ENCODE results near the gene NRP2. TPM values are rescaled to one million over a fixed set of nuclear protein-coding genes. Genes with fewer than 3 reads are reported as not detected.

NRP2 gene
- total and polyA plus RNA-seq, 2 of the 13 experiments (the other 11 are each of a cell fraction or from before 2014, with no cell fraction given): 0.65 to 1.4 TPM

GRCh38 chr2:205751569-205752031, 69.3 kb downstream of the NRP2 start:
- 57% methylated on average over 5 of the region's 5 CpGs for WGBS (ENCODE audit: low lambda C conversion rate)
- Histone ChIP-seq H3K4me3 (replicated peaks in 1 of 3; ENCODE audit: insufficient read depth in 1 of 3, low read depth in 2 of 3, low read length in 3 of 3) (no peak overlapping the region), H4K20me1 (ENCODE audit: insufficient read depth, low read length) (no peaks in the 10 kb centered on the region), H3K27ac (ENCODE audit: extremely low read length, insufficient read depth, low read length) (no peak overlapping the region), H3K36me3 (replicated peaks in 1 of 2; ENCODE audit: control insufficient read depth in 1 of 2, insufficient read depth in 2 of 2, low read length in 2 of 2) (no peaks in the 10 kb centered on the region), H3K4me1 (ENCODE audit: insufficient read depth, low read length) (peaks cover 8% of the 10 kb centered on the region), H3K9me3 (ENCODE audit: low read length) (no peaks in the 10 kb centered on the region), H3K9ac (ENCODE audit: insufficient read depth, low read depth, low read length) (no peak overlapping the region), H2AFZ (ENCODE audit: low read length) (no peak overlapping the region), H3K4me2 (ENCODE audit: low read depth, low read length) (no peak overlapping the region), H3K27me3 (ENCODE audit: control insufficient read depth in 1 of 2, insufficient read depth in 2 of 2, low read length in 2 of 2) (peaks cover 0 to 3% of the 10 kb centered on the region in 2 experiments; a peak in 1 of 5 replicates), H3K79me2 (ENCODE audit: insufficient read depth, low read length) (no peaks in the 10 kb centered on the region)
- TF ChIP-seq FOXM1 (CRISPR knock-in tag; IDR thresholded peaks at IDR 0.05) (no peak), HOXA7 (CRISPR knock-in tag; IDR thresholded peaks at IDR 0.05) (no peak), AFF4 (CRISPR knock-in tag; IDR thresholded peaks at IDR 0.05) (no peak), ZNF180 (CRISPR knock-in tag; IDR thresholded peaks at IDR 0.05; ENCODE audit: borderline replicate concordance, low read depth) (no peak), AHR (CRISPR knock-in tag; IDR thresholded peaks at IDR 0.05) (no peak), ZNF782 (CRISPR knock-in tag; IDR thresholded peaks at IDR 0.05; ENCODE audit: borderline replicate concordance) (no peak), ZNF354B (CRISPR knock-in tag; IDR thresholded peaks at IDR 0.05) (no peak), SCMH1 (CRISPR knock-in tag; IDR thresholded peaks at IDR 0.05; ENCODE audit: borderline replicate concordance) (no peak), ZNF263 (CRISPR knock-in tag; IDR thresholded peaks at IDR 0.05) (no peak), PREB (CRISPR knock-in tag; IDR thresholded peaks at IDR 0.05) (no peak)
- TF ChIP-seq, protein P1, sequence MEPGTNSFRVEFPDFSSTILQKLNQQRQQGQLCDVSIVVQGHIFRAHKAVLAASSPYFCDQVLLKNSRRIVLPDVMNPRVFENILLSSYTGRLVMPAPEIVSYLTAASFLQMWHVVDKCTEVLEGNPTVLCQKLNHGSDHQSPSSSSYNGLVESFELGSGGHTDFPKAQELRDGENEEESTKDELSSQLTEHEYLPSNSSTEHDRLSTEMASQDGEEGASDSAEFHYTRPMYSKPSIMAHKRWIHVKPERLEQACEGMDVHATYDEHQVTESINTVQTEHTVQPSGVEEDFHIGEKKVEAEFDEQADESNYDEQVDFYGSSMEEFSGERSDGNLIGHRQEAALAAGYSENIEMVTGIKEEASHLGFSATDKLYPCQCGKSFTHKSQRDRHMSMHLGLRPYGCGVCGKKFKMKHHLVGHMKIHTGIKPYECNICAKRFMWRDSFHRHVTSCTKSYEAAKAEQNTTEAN (CRISPR knock-in tag; conservative IDR thresholded peaks at IDR 0.05): no peak
- TF ChIP-seq, protein P2, sequence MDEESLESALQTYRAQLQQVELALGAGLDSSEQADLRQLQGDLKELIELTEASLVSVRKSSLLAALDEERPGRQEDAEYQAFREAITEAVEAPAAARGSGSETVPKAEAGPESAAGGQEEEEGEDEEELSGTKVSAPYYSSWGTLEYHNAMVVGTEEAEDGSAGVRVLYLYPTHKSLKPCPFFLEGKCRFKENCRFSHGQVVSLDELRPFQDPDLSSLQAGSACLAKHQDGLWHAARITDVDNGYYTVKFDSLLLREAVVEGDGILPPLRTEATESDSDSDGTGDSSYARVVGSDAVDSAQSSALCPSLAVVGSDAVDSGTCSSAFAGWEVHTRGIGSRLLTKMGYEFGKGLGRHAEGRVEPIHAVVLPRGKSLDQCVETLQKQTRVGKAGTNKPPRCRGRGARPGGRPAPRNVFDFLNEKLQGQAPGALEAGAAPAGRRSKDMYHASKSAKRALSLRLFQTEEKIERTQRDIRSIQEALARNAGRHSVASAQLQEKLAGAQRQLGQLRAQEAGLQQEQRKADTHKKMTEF (CRISPR knock-in tag; IDR thresholded peaks at IDR 0.05): no peak
- no peak for DNase-seq (ENCODE audit: low spot score)
- no peak for FAIRE-seq
- in situ Hi-C loops (cut with HindIII; ENCODE audit: extremely low pct_ligation_motif_present, low pct_unique_long_range_greater_than_20kb): no loop called here
- ChIA-PET CTCF (ENCODE audit: low intra/inter-chr PET ratio, low total read pairs) (no interaction called here), POLR2A (no interaction called here)
- ATAC-seq: no peak
- intact Hi-C loops (cut with micrococcal nuclease; ENCODE audit: unreplicated experiment): no loop called here
- no TSS peak for BruUV-seq (replicated peaks)
